A673 (cell line): ENCODE results near the gene PCP2. TPM values are rescaled to one million over a fixed set of nuclear protein-coding genes. Genes with fewer than 3 reads are reported as not detected.

ENCODE experiments used
- Bru-seq: library from RNA; stranded (reverse); fragments of 400-500 nt; gene quantifications from one replicate; lab custom pipeline; 2021; lab: Mats Ljungman, UMichigan
- BruChase-seq, 2 experiments: library from RNA; stranded (reverse); fragments of 400-500 nt; gene quantifications; one replicate each; lab custom pipeline; 2021; lab: Mats Ljungman, UMichigan
- BruUV-seq: library from RNA; stranded (reverse); fragments of 400-500 nt; replicated peaks from 2 replicates; lab custom pipeline; 2021; lab: Mats Ljungman, UMichigan
- CTCF ChIA-PET: fragments of 300-600 bp; sonication (Branson Sonifier 250); formaldehyde crosslinking; loops from one replicate; lab custom pipeline; 2022; ENCODE audit warnings: antibody characterized with exemption; lab: Charles Lee
- POLR2A ChIA-PET: fragments of 300-600 bp; sonication (Branson Sonifier 250); formaldehyde crosslinking; loops from one replicate; lab custom pipeline; 2022; ENCODE audit warnings: antibody characterized with exemption; ENCODE audit not compliant: low non-redundant PET; lab: Charles Lee
- DNase-seq: peaks from one replicate; pipeline ENCODE4 v3.0.0-alpha.2; 2015; ENCODE audit warnings: low spot score
- H3K27ac ChIP-seq: fragments of 200-600 bp; sonication (generic); 2 replicates; pipeline ENCODE4 v1.5.1; 2016; ENCODE audit warnings: mixed run types, low read depth, mild to moderate bottlenecking, mixed read lengths, antibody characterized with exemption, low read length; ENCODE audit not compliant: poor library complexity, severe bottlenecking
- H3K27me3 ChIP-seq: fragments of 200-600 bp; sonication (generic); replicated peaks from 2 replicates; pipeline ENCODE4 v1.6.1; 2017; ENCODE audit warnings: mixed run types, low read depth, mild to moderate bottlenecking, mixed read lengths, antibody characterized with exemption, low read length; ENCODE audit not compliant: insufficient read depth, poor library complexity
- H3K36me3 ChIP-seq: fragments of 200-600 bp; sonication (generic); 2 replicates; pipeline ENCODE4 v1.6.1; 2016; ENCODE audit warnings: mixed run types, mild to moderate bottlenecking, mixed read lengths, antibody characterized with exemption, low read length; ENCODE audit not compliant: insufficient read depth, poor library complexity, severe bottlenecking
- H3K4me1 ChIP-seq: fragments of 200-600 bp; sonication (generic); 2 replicates; pipeline ENCODE4 v1.6.1; 2017; ENCODE audit warnings: mixed run types, mild to moderate bottlenecking, mixed read lengths, antibody characterized with exemption, low read length; ENCODE audit not compliant: insufficient read depth, poor library complexity, severe bottlenecking
- H3K4me3 ChIP-seq: fragments of 200-600 bp; sonication (generic); 2 replicates; pipeline ENCODE4 v1.5.1; 2016; ENCODE audit warnings: low read depth, mixed run types, mild to moderate bottlenecking, mixed read lengths, low read length; ENCODE audit not compliant: poor library complexity, severe bottlenecking
- H3K9me3 ChIP-seq: fragments of 200-600 bp; sonication (generic); 2 replicates; pipeline ENCODE4 v1.6.1; 2016; ENCODE audit warnings: mixed run types, low read depth, mild to moderate bottlenecking, mixed read lengths, antibody characterized with exemption, low read length; ENCODE audit not compliant: poor library complexity, severe bottlenecking
- CTCF ChIP-seq: fragments of 300-800, 200-600 bp; sonication (generic); conservative IDR thresholded peaks from 2 replicates; pipeline ENCODE4 v1.5.1; 2017; ENCODE audit warnings: low read depth, mild to moderate bottlenecking, antibody characterized with exemption, low read length, moderate library complexity, mixed read lengths
- EZH2 ChIP-seq: fragments of 200-600 bp; sonication (generic); IDR thresholded peaks from 2 replicates; pipeline ENCODE4 v1.6.1; 2017; ENCODE audit warnings: borderline replicate concordance, low read depth, mild to moderate bottlenecking, mixed read lengths, antibody characterized with exemption, low read length; ENCODE audit not compliant: poor library complexity, severe bottlenecking
- intact Hi-C: fragments of 100-400 bp; cut with micrococcal nuclease; formaldehyde crosslinking; loops from one replicate; pipeline ENCODE4 v1.10.0; 2022; ENCODE audit not compliant: unreplicated experiment
- long read RNA-seq: library from polyadenylated mRNA; stranded (forward); transcript quantifications from one replicate; pipeline ENCODE4 v2.0.0, GENCODE V29; 2022
- total RNA-seq: library from RNA; stranded (reverse); gene quantifications from 2 replicates; pipeline ENCODE4 v1.2.3, GENCODE V29; 2021

Gene PCP2
- total RNA-seq (not detected in 2 replicates), Bru-seq, nascent RNA (not detected), BruChase-seq, experiment 1, labeled RNA remaining after a 2-hour chase (percentile 18 among the genes with signal in this experiment), BruChase-seq, experiment 2, labeled RNA remaining after a 6-hour chase (not detected)
- long read RNA-seq: 0 reads

GRCh38 chr19:7633698-7634097 is at the start of gene PCP2:
Gene PCP2, minus strand, starts transcription at chr19:7633719. Its CDS starts 262 bp downstream, at chr19:7633457.
- intact Hi-C loops: no loop called here
- POLR2A ChIA-PET: no interaction called here
- H3K9me3 ChIP-seq: no peaks in the 10 kb centered on the region
- TF ChIP-seq EZH2 (no peak), CTCF (no peak)
- no peaks in the 10 kb centered on the region for H3K36me3 ChIP-seq
- no peak within 1 kb of the TSS for H3K27ac ChIP-seq
- H3K4me3 ChIP-seq: no peak within 1 kb of the TSS
- CTCF ChIA-PET: no interaction called here
- no peak for DNase-seq
- H3K27me3 ChIP-seq: no peaks in the 10 kb centered on the region
- BruUV-seq: no TSS peak
- peaks cover 16% of the 10 kb centered on the region for H3K4me1 ChIP-seq

- Histone ChIP-seq H3K4me3 (peak overlapping the region; percentile 97), H3K4me1 (peaks cover 8% of the 10 kb centered on the region), H3K9me3 (no peaks in the 10 kb centered on the region), H3K36me3 (peaks cover 9% of the 10 kb centered on the region), H3K27me3 (no peaks in the 10 kb centered on the region), H3K27ac (peak overlapping the region; percentile 13)
- ChIA-PET CTCF (no interaction called here), POLR2A (no interaction called here)
- TSS peak; percentile 67 for BruUV-seq
- intact Hi-C loops: loop anchor here (5.0 kb wide), 1 partner anchor 315 kb away; no protein-coding TSS in a partner anchor
- no peak for TF ChIP-seq EZH2
- TF ChIP-seq CTCF: no peak
- no peak for DNase-seq
Observed at GRCh38 chr19:7682175-7682855, 48.8 kb upstream of the PCP2 start.

GRCh38 chr19:7681340-7682174 is 48.0 kb upstream of the PCP2 start:
- CTCF ChIA-PET: interaction anchor here (0.5 to 2.2 kb wide), 18 partner anchors 15 to 512 kb away, joined by 3 to 37 read pairs (median 4); partner anchors contain the start of genes PET100 and XAB2
- intact Hi-C loops: loop anchor here (2.0 to 5.0 kb wide), 3 partner anchors 29 to 314 kb away; no protein-coding TSS in a partner anchor

More at GRCh38 chr19:7681340-7682174, 48.0 kb upstream of the PCP2 start:
- Histone ChIP-seq H3K27me3 (no peaks in the 10 kb centered on the region), H3K27ac (peak overlapping the region; percentile 76), H3K9me3 (no peaks in the 10 kb centered on the region), H3K36me3 (peaks cover 9% of the 10 kb centered on the region), H3K4me1 (peaks cover 15% of the 10 kb centered on the region), H3K4me3 (peak overlapping the region; percentile 97)
- BruUV-seq: no TSS peak
- peak; percentile 64 for TF ChIP-seq CTCF
- TF ChIP-seq EZH2: no peak
- peak; percentile 89 for DNase-seq
- POLR2A ChIA-PET: interaction anchor here (0.6 kb wide), 1 partner anchor 149 kb away, joined by 3 read pairs; no protein-coding TSS in a partner anchor
